HepG2 (cell line): ENCODE measurements around the gene SLC16A1. TPM values are rescaled to one million over a fixed set of nuclear protein-coding genes. Genes with fewer than 3 reads are reported as not detected.

Experiments used
- ATAC-seq: fragments of 200-7000 bp; cut with Tn5 transposase; 3 replicates; pipeline ENCODE4 v1.9.1; 2020; ENCODE audit warnings: mild to moderate bottlenecking, moderate library complexity
- BruUV-seq: library from RNA; stranded (reverse); fragments of 400-500 nt; replicated peaks from 2 replicates; lab custom pipeline; 2021; lab: Mats Ljungman, UMichigan
- CTCF ChIA-PET: fragments of 300-600 bp; formaldehyde crosslinking; extraction: SDS; loops from one replicate; lab custom pipeline; 2021; ENCODE audit warnings: low total read pairs, inconsistent platforms, low intra/inter-chr PET ratio; lab: Yijun Ruan, JAX
- POLR2A ChIA-PET: fragments of 350-600 bp; sonication (Branson Sonifier 250); formaldehyde crosslinking; loops from one replicate; lab custom pipeline; 2020; ENCODE audit warnings: antibody characterized with exemption, inconsistent platforms; lab: Yijun Ruan, JAX
- DNase-seq: peaks from one replicate; pipeline ENCODE4 v3.0.0-alpha.2; 2015; ENCODE audit warnings: low spot score
- FAIRE-seq: peaks from 3 replicates; lab custom pipeline; 2011; peaks lifted over from hg19 to GRCh38; lab: Jason Lieb, UNC
- H2AFZ ChIP-seq: one replicate; pipeline ENCODE4 v1.6.1; 2011; ENCODE audit warnings: low read length, inconsistent platforms
- H3K27ac ChIP-seq: fragments of 300-600 bp; 3 replicates; pipeline ENCODE4 v1.8.0; 2011; ENCODE audit warnings: mixed run types, mild to moderate bottlenecking, mixed read lengths, low read length, inconsistent platforms; ENCODE audit not compliant: insufficient read depth; ENCODE audit errors: extremely low read length
- H3K27me3 ChIP-seq, 2 experiments: fragments of 200-600 bp in 1 of 2; 2 replicates in 1 of 2; 3 replicates in 1 of 2; pipeline versions ENCODE4 v1.6.0 to v1.8.0; 2011; ENCODE audit warnings: low read length in 2 of 2, mild to moderate bottlenecking in 2 of 2, moderate library complexity in 2 of 2, inconsistent platforms in 1 of 2; ENCODE audit not compliant: insufficient read depth in 2 of 2, control insufficient read depth in 1 of 2
- H3K36me3 ChIP-seq, 2 experiments: fragments of 200-600 bp in 1 of 2; replicated peaks in 1 of 2; 2 replicates in 1 of 2; 3 replicates in 1 of 2; pipeline versions ENCODE4 v1.5.1 to v1.8.0; 2011; ENCODE audit warnings: low read length in 2 of 2, inconsistent platforms in 1 of 2; ENCODE audit not compliant: insufficient read depth in 2 of 2, control insufficient read depth in 1 of 2
- H3K4me1 ChIP-seq: 2 replicates; pipeline ENCODE4 v1.5.1; 2012; ENCODE audit warnings: low read length, inconsistent platforms; ENCODE audit not compliant: insufficient read depth
- H3K4me2 ChIP-seq: 2 replicates; pipeline ENCODE4 v1.6.0; 2011; ENCODE audit warnings: low read depth, low read length, inconsistent platforms
- H3K4me3 ChIP-seq, 3 experiments: fragments of 200-600 bp in 1 of 3; sonication (generic), shearing (Covaris generic) in 1 of 3; replicated peaks in 1 of 3; 2 replicates each; pipeline ENCODE4 v1.5.1; 2011 to 2016; ENCODE audit warnings: low read length in 3 of 3, inconsistent platforms in 2 of 3, low read depth in 2 of 3, mild to moderate bottlenecking in 2 of 3, control low read depth in 1 of 3, mixed read lengths in 1 of 3; ENCODE audit not compliant: insufficient read depth in 1 of 3
- H3K79me2 ChIP-seq: one replicate; pipeline ENCODE4 v1.6.1; 2011; ENCODE audit warnings: low read length, inconsistent platforms; ENCODE audit not compliant: insufficient read depth
- H3K9ac ChIP-seq: 2 replicates; pipeline ENCODE4 v1.6.0; 2011; ENCODE audit warnings: mild to moderate bottlenecking, low read depth, low read length, inconsistent platforms; ENCODE audit not compliant: insufficient read depth
- H3K9me3 ChIP-seq: 2 replicates; pipeline ENCODE4 v1.5.1; 2012; ENCODE audit warnings: mild to moderate bottlenecking, low read length
- H4K20me1 ChIP-seq: 2 replicates; pipeline ENCODE4 v1.6.0; 2011; ENCODE audit warnings: inconsistent platforms, mild to moderate bottlenecking, low read length, moderate library complexity; ENCODE audit not compliant: insufficient read depth
- CHD2 ChIP-seq: IDR thresholded peaks from 2 replicates; pipeline ENCODE4 v1.6.1; 2011; ENCODE audit warnings: low read depth, low read length, improper control_type of control experiment
- KMT2A ChIP-seq: sonication (generic); formaldehyde crosslinking; IDR thresholded peaks from 2 replicates; pipeline ENCODE4 v1.4.0; 2020; ENCODE audit warnings: missing genetic modification reagents
- POLR2AphosphoS5 ChIP-seq: IDR thresholded peaks from 2 replicates; pipeline ENCODE4 v1.6.1; 2012; ENCODE audit warnings: low read depth, low read length
- RCOR2 ChIP-seq: IDR thresholded peaks from 2 replicates; pipeline ENCODE4 v1.6.1; 2016; ENCODE audit warnings: missing biosample characterization, missing genetic modification reagents
- USF2 ChIP-seq, 2 experiments: sonication (generic) in 1 of 2; formaldehyde crosslinking in 1 of 2; IDR thresholded peaks; 2 replicates each; pipeline versions ENCODE4 v1.5.1 to v1.6.1; 2011 to 2020; ENCODE audit warnings: borderline replicate concordance in 1 of 2, low read depth in 1 of 2, low read length in 1 of 2, mild to moderate bottlenecking in 1 of 2, missing genetic modification reagents in 1 of 2, moderate library complexity in 1 of 2
- ZBTB37 ChIP-seq: sonication (generic); formaldehyde crosslinking; IDR thresholded peaks from 2 replicates; pipeline ENCODE4 v1.4.0; 2020; ENCODE audit warnings: mild to moderate bottlenecking, missing genetic modification reagents
- ZFP91 ChIP-seq: sonication (generic); formaldehyde crosslinking; IDR thresholded peaks from 2 replicates; pipeline ENCODE4 v1.9.0; 2022; ENCODE audit warnings: missing genetic modification reagents, mild to moderate bottlenecking, borderline replicate concordance
- ZNF432 ChIP-seq: sonication (generic); formaldehyde crosslinking; IDR thresholded peaks from 2 replicates; pipeline ENCODE4 v1.5.0; 2020; ENCODE audit warnings: missing genetic modification reagents, mild to moderate bottlenecking, borderline replicate concordance
- WGBS: methylation state at CpG from one replicate; pipeline ENCODE4 v1.1.6; 2017; ENCODE audit warnings: low lambda C conversion rate; 5-methylcytosine and 5-hydroxymethylcytosine counted together
- in situ Hi-C: cut with HindIII; loops from 2 replicates; pipeline ENCODE4 v1.10.0; 2017; ENCODE audit warnings: low pct_unique_long_range_greater_than_20kb; ENCODE audit not compliant: extremely low pct_ligation_motif_present
- intact Hi-C: fragments of 100-400 bp; cut with micrococcal nuclease; formaldehyde crosslinking; loops from one replicate; pipeline ENCODE4 v1.10.0; 2022; ENCODE audit not compliant: unreplicated experiment
- polyA plus RNA-seq, 8 experiments: library from polyadenylated mRNA; depleted of rRNA in 3 of 8; stranded (reverse) in 7 of 8; unstranded in 1 of 8; fragments of >200 nt; fragmentation: Illumina TruSeq in 4 of 8; extraction: Trizol in 4 of 8; gene quantifications; 2 replicates each; pipeline versions ENCODE4 v1.2.1 to v1.2.3, GENCODE V29; 2011 to 2016; ENCODE audit warnings: low read depth in 4 of 8, missing spikeins in 1 of 8, mixed read lengths in 1 of 8; ENCODE audit not compliant: insufficient read depth in 1 of 8
- total RNA-seq, 5 experiments: library from RNA; depleted of rRNA; stranded (reverse); fragments of >200 nt; fragmentation: Illumina TruSeq; extraction: Trizol; gene quantifications; 2 replicates each; pipeline ENCODE4 v1.2.3, GENCODE V29; 2016; ENCODE audit warnings: low read depth in 1 of 5

The SLC16A1 gene
- total and polyA plus RNA-seq, 2 of the 13 experiments (the other 11 are each of a cell fraction or from before 2014, with no cell fraction given) = 106 to 142 TPM

- TF ChIP-seq ZBTB37 = no peak
- TF ChIP-seq ZNF432 (CRISPR knock-in tag) = no peak
- TF ChIP-seq POLR2AphosphoS5 = no peak
- TF ChIP-seq USF2 (IDR thresholded peaks at IDR 0.05; ENCODE audit: low read depth, low read length) = no peak
- TF ChIP-seq USF2 (CRISPR knock-in tag; IDR thresholded peaks at IDR 0.05; ENCODE audit: borderline replicate concordance) = no peak
- no peak for TF ChIP-seq CHD2
- TF ChIP-seq KMT2A = no peak
- TF ChIP-seq, all 625 proteins: peak for 0
Measured at GRCh38 chr1:112933820-112934571, 22.0 kb downstream of the SLC16A1 start (continued).

GRCh38 chr1:112929979-112930378 is 26.0 kb downstream of the SLC16A1 start:
- TF ChIP-seq RCOR2 = no peak
- TF ChIP-seq ZFP91 (CRISPR knock-in tag) = no peak
- no peaks in the 10 kb centered on the region for H3K27me3 ChIP-seq
- H3K4me2 ChIP-seq = no peak overlapping the region
- peaks cover 10 to 48% of the 10 kb centered on the region in 2 experiments; a peak in 4 of 5 replicates for H3K36me3 ChIP-seq
- H3K4me1 ChIP-seq = peaks cover 13% of the 10 kb centered on the region
- H3K4me3 ChIP-seq = no peak overlapping the region
- WGBS = 93% methylated on average over 4 of the region's 4 CpGs
- CTCF ChIA-PET = no interaction called here
- intact Hi-C loops = no loop called here
- in situ Hi-C loops = no loop called here
- H4K20me1 ChIP-seq = peaks cover 29% of the 10 kb centered on the region
- no peak for ATAC-seq
- no TSS peak for BruUV-seq
- FAIRE-seq = no peak
- no peak overlapping the region for H3K27ac ChIP-seq
- no peaks in the 10 kb centered on the region for H3K9me3 ChIP-seq
- H3K9ac ChIP-seq = no peak overlapping the region
- POLR2A ChIA-PET = interaction anchor here (0.7 kb wide), 1 partner anchor 143 kb away, joined by 3 read pairs; no protein-coding TSS in a partner anchor
- H3K79me2 ChIP-seq = peaks cover 55% of the 10 kb centered on the region
- DNase-seq = no peak
- no peak overlapping the region for H2AFZ ChIP-seq
